Prostate gland (tissue), 2 donors: ENCODE measurements around the gene LTBP3. TPM values are rescaled to one million over a fixed set of nuclear protein-coding genes. Genes with fewer than 3 reads are reported as not detected.
"Not testable (repeated sequence)": the region's sequence is repeated elsewhere in the genome, so short reads cannot be mapped to it uniquely, and the experiment has no call there.

ENCODE experiments used
- DNase-seq: peaks from one replicate; pipeline ENCODE4 v3.0.0-alpha.2; 2019; ENCODE audit warnings: low spot score
- H3K27ac ChIP-seq, 2 donors: fragments of 200-600 bp; sonication (generic); 2 replicates each; pipeline ENCODE4 v1.5.1; 2017 to 2019
- H3K27me3 ChIP-seq: fragments of 200-600 bp; sonication (generic); replicated peaks from 2 replicates; pipeline ENCODE4 v1.5.1; 2019; ENCODE audit not compliant: insufficient read depth
- H3K36me3 ChIP-seq, 2 donors: fragments of 200-600 bp; sonication (generic); 1 replicate in 1 of 2; 2 replicates in 1 of 2; pipeline versions ENCODE4 v1.5.1 to v1.8.1; 2017 to 2019
- H3K4me1 ChIP-seq: fragments of 200-600 bp; sonication (generic); replicated peaks from 2 replicates; pipeline ENCODE4 v1.5.1; 2019
- H3K4me3 ChIP-seq, 2 donors: fragments of 200-600 bp; sonication (generic); 2 replicates each; pipeline ENCODE4 v1.5.1; 2017 to 2019
- H3K9me3 ChIP-seq: fragments of 200-600 bp; sonication (generic); 2 replicates; pipeline ENCODE4 v1.5.1; 2017
- POLR2A ChIP-seq: fragments of 450-650 bp; IDR thresholded peaks from one replicate; pipeline ENCODE4 v1.6.1; 2016; ENCODE audit warnings: antibody characterized with exemption, mild to moderate bottlenecking
- POLR2AphosphoS5 ChIP-seq: sonication (generic); formaldehyde crosslinking; IDR thresholded peaks from one replicate; pipeline ENCODE4 v1.6.1; 2017; ENCODE audit warnings: antibody characterized with exemption
- WGBS: methylation state at CpG from one replicate; pipeline ENCODE4 v1.1.5; 2018; 5-methylcytosine and 5-hydroxymethylcytosine counted together
- intact Hi-C: fragments of 100-400 bp; cut with DNase I; formaldehyde crosslinking; loops from one replicate; pipeline ENCODE4 v1.14.2; 2022
- total RNA-seq, 2 donors: library from RNA; depleted of rRNA; stranded (reverse); fragments of >200 nt; gene quantifications; one replicate each; pipeline ENCODE4 v1.1.0, GENCODE V29; 2016
- TF ChIP-seq, protein P1 (sequence below), 4 experiments: fragments of 200-600 bp in 2 of 4; fragments of 450-650 bp in 2 of 4; sonication (generic) in 2 of 4; IDR thresholded peaks; 1 replicate in 3 of 4; 2 replicates in 1 of 4; pipeline ENCODE4 v1.5.1; 2016 to 2019; ENCODE audit warnings: antibody characterized with exemption in 4 of 4, mild to moderate bottlenecking in 2 of 4, moderate library complexity in 2 of 4

The LTBP3 gene
- total RNA-seq, 2 donors from 2014 or later = 220 to 234 TPM

GRCh38 chr11:65565624-65566453 lies 7.7 kb upstream of the LTBP3 start:
- no peak overlapping the region for H3K27ac ChIP-seq
- 68% methylated on average over 7 of the region's 7 CpGs for WGBS
- H3K4me3 ChIP-seq = no peak overlapping the region
- no peak for DNase-seq
- TF ChIP-seq POLR2AphosphoS5 = no peak
- no peak for TF ChIP-seq POLR2A
- TF ChIP-seq, protein P1, sequence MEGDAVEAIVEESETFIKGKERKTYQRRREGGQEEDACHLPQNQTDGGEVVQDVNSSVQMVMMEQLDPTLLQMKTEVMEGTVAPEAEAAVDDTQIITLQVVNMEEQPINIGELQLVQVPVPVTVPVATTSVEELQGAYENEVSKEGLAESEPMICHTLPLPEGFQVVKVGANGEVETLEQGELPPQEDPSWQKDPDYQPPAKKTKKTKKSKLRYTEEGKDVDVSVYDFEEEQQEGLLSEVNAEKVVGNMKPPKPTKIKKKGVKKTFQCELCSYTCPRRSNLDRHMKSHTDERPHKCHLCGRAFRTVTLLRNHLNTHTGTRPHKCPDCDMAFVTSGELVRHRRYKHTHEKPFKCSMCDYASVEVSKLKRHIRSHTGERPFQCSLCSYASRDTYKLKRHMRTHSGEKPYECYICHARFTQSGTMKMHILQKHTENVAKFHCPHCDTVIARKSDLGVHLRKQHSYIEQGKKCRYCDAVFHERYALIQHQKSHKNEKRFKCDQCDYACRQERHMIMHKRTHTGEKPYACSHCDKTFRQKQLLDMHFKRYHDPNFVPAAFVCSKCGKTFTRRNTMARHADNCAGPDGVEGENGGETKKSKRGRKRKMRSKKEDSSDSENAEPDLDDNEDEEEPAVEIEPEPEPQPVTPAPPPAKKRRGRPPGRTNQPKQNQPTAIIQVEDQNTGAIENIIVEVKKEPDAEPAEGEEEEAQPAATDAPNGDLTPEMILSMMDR (IDR thresholded peaks at IDR 0.05) = no peak
- intact Hi-C loops = no loop called here
- no peaks in the 10 kb centered on the region for H3K27me3 ChIP-seq
- no peaks in the 10 kb centered on the region for H3K36me3 ChIP-seq
- H3K9me3 ChIP-seq = no peaks in the 10 kb centered on the region
- peaks cover 18% of the 10 kb centered on the region for H3K4me1 ChIP-seq

DNA sequence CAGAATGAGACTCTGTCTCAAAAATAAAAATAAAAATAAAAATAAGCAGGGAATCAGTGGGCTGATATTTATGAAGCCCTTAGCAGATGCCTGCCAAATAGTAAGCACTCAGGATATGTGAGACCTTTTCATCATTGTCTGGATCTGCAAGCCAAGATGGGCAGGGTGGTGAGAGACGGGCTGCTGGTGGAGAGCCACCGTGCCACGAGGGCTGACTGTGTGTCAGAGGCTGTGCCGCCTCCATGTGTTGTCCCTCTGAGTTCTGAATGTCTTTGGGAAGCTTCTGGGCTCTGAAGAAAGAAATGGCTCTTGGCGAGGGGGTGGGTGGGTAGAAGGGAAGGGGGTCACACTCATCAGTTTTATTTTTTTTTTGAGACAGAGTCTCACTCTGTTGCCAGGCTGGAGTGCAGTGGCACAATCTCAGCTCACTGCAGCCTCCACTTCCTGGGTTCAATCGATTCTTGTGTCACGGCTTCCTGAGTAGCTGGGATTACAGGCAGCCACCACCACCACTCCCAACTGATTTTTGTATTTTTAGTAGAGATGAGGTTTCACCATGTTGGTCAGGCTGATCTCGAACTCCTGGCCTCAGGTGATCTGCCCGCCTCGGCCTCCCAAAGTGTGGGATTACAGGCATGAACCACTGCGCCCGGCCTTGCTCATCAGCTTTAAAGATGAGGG lies 6.9 kb upstream of the LTBP3 start:
- peaks cover 16% of the 10 kb centered on the region for H3K4me1 ChIP-seq
- WGBS = 87% methylated on average over 12 of the region's 12 CpGs
- H3K27ac ChIP-seq, DNase-seq, intact Hi-C loops, H3K4me3 ChIP-seq, H3K36me3 ChIP-seq, H3K27me3 ChIP-seq, H3K9me3 ChIP-seq: not testable (repeated sequence)

- 93% methylated on average over 4 of the region's 4 CpGs for WGBS
- Histone ChIP-seq H3K9me3 (no peaks in the 10 kb centered on the region), H3K4me1 (peaks cover 16% of the 10 kb centered on the region), H3K27ac (no peak overlapping the region), H3K4me3 (no peak overlapping the region), H3K36me3 (no peaks in the 10 kb centered on the region), H3K27me3 (no peaks in the 10 kb centered on the region)
- intact Hi-C loops = no loop called here
- no peak for TF ChIP-seq POLR2AphosphoS5
- TF ChIP-seq, protein P1 (IDR thresholded peaks at IDR 0.05) = no peak
- DNase-seq = no peak
Observed at GRCh38 chr11:65563601-65564000, 5.4 kb upstream of the LTBP3 start.

DNA sequence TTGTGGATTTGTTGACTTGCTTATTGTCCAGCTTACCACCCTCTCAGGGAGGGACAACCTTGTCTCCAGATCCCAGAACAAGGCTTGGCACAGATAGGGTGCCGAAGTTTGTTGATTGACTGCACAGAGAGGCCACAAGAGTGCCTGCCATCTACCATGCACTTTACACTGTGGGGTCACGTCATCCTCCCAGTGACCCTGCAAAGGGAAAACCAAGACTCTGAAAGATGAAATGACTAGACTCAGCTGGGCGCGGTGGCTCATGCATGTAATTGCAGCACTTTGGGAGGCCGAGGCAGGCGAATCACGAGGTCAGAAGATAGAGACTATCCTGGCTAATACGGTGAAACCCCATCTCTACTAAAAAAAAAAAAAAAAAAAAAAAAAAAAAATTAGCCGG lies 4.6 kb upstream of the LTBP3 start:
- no peaks in the 10 kb centered on the region for H3K36me3 ChIP-seq
- WGBS = 85% methylated on average over 8 of the region's 9 CpGs
- no peaks in the 10 kb centered on the region for H3K9me3 ChIP-seq
- H3K27ac ChIP-seq = no peak overlapping the region
- DNase-seq = no peak
- no peak for TF ChIP-seq POLR2A
- TF ChIP-seq, protein P1 (IDR thresholded peaks at IDR 0.05) = no peak
- TF ChIP-seq POLR2AphosphoS5 = no peak
- H3K4me3 ChIP-seq = no peak overlapping the region
- intact Hi-C loops = no loop called here
- H3K27me3 ChIP-seq = no peaks in the 10 kb centered on the region
- H3K4me1 ChIP-seq = peaks cover 11% of the 10 kb centered on the region

DNA sequence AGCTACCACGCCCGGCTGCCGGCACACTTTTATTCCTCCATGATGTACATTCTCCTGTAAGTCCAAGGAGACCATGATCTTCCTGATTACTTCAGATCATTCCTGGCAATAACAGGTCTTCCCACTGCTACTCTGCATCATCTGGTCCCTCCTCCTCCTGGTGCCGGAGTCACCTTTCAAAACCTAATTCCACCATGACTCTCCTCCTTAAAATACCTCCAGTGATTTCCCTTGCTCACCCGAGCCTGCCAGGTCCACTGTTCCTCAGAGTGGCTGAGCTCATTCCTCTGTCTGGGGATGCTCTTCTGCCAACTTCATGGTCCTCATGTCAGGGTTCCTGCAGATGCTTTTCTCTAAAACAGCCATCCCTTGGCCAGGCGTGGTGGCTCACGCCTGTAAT lies 3.9 kb upstream of the LTBP3 start:
- no peaks in the 10 kb centered on the region for H3K9me3 ChIP-seq
- no peak for DNase-seq
- intact Hi-C loops = no loop called here
- no peaks in the 10 kb centered on the region for H3K27me3 ChIP-seq
- H3K4me1 ChIP-seq = peaks cover 8% of the 10 kb centered on the region
- 85% methylated on average over 7 of the region's 7 CpGs for WGBS
- H3K36me3 ChIP-seq = no peaks in the 10 kb centered on the region
- no peak overlapping the region for H3K27ac ChIP-seq
- TF ChIP-seq POLR2A (no peak), POLR2AphosphoS5 (no peak)
- TF ChIP-seq, protein P1 (IDR thresholded peaks at IDR 0.05) = no peak
- no peak overlapping the region for H3K4me3 ChIP-seq
